Measurements from ENCODE around the gene PRDM16.

DNA sequence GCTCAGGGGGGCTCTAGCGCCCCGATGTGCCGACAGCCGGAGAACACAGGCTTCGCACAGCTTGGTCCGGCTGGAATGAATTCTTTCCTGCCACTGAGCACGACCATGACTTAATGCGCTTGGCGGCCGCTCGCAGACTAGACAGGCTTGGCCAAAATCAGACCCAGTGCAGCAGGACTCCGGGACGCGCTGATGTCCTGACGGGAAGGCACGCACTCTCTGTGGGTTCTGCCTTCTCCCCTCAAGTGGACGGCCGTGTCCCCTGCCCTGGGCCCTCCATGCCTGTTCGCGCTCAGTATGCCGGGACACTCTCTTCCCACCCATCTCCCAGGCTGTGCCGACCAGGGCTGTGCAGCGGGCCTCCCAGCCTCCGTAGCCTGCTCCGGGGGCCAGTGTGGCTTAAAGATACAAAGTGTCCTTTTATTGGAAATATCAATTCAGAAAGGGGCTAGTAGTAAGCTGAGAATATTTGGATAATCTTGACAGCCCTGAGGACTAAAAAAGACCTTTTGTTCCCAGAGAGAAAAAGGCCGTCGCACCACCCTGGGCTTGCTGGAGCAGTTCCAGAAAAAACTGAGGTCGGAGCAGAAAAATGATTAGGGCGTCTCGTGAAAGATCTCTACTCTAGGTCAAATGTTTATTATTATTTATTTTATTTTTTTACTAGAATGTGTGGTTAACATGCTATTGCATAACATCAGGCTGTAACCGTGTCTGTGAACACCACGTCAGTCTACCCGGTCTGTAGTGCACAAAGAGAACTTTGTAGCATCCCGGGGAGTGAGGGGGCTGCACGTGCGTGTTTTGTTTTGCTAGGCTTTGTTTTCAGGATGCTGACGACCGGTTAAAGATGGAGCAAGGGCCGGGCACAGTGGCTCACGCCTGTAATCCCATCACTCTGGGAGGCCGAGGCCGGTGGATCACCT, 297.4 kb downstream of the PRDM16 start:
- TF ChIP-seq, protein P1, sequence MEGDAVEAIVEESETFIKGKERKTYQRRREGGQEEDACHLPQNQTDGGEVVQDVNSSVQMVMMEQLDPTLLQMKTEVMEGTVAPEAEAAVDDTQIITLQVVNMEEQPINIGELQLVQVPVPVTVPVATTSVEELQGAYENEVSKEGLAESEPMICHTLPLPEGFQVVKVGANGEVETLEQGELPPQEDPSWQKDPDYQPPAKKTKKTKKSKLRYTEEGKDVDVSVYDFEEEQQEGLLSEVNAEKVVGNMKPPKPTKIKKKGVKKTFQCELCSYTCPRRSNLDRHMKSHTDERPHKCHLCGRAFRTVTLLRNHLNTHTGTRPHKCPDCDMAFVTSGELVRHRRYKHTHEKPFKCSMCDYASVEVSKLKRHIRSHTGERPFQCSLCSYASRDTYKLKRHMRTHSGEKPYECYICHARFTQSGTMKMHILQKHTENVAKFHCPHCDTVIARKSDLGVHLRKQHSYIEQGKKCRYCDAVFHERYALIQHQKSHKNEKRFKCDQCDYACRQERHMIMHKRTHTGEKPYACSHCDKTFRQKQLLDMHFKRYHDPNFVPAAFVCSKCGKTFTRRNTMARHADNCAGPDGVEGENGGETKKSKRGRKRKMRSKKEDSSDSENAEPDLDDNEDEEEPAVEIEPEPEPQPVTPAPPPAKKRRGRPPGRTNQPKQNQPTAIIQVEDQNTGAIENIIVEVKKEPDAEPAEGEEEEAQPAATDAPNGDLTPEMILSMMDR (IDR thresholded peaks at IDR 0.05 in 2 of 3, conservative IDR thresholded peaks at IDR 0.05 in 1 of 3; ENCODE audit: borderline replicate concordance in 1 of 3, insufficient read depth in 1 of 3, low read depth in 2 of 3, low read length in 2 of 3): no peak
- TF ChIP-seq, protein P2, sequence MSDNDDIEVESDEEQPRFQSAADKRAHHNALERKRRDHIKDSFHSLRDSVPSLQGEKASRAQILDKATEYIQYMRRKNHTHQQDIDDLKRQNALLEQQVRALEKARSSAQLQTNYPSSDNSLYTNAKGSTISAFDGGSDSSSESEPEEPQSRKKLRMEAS (IDR thresholded peaks at IDR 0.05): no peak
- TF ChIP-seq SP1 (IDR thresholded peaks at IDR 0.05; ENCODE audit: low read depth) (no peak), EZH2phosphoT487 (IDR thresholded peaks at IDR 0.05; ENCODE audit: borderline replicate concordance) (no peak), YY1 (IDR thresholded peaks at IDR 0.05; ENCODE audit: extremely low read depth, insufficient replicate concordance, low read depth, low read length) (no peak), EZH2 (IDR thresholded peaks at IDR 0.05) (no peak), POLR2A (IDR thresholded peaks at IDR 0.05; ENCODE audit: borderline replicate concordance, extremely low read depth, insufficient read depth, insufficient read length) (no peak), POLR2AphosphoS5 (IDR thresholded peaks at IDR 0.05; ENCODE audit: low read depth, low read length) (no peak), TCF7L2 (IDR thresholded peaks at IDR 0.05; ENCODE audit: borderline replicate concordance, extremely low read depth, insufficient read depth, insufficient read length) (no peak), JUND (IDR thresholded peaks at IDR 0.05) (no peak), CEBPB (IDR thresholded peaks at IDR 0.05; ENCODE audit: low read depth) (no peak)
